IMR-90 (cell line): ENCODE data around the gene KNL1. TPM values are rescaled to one million over a fixed set of nuclear protein-coding genes. Genes with fewer than 3 reads are reported as not detected.

Experiments used
- ATAC-seq: fragments of 200-7000 bp; cut with Tn5 transposase; 2 replicates; pipeline ENCODE4 v1.9.1; 2020; ENCODE audit warnings: low read depth, mild to moderate bottlenecking, moderate library complexity
- BruUV-seq: library from RNA; stranded (reverse); fragments of 400-500 nt; replicated peaks from 2 replicates; lab custom pipeline; 2021; lab: Mats Ljungman, UMichigan
- CTCF ChIA-PET: fragments of 300-600 bp; formaldehyde crosslinking; extraction: SDS; loops from one replicate; lab custom pipeline; 2021; ENCODE audit warnings: antibody characterized with exemption; lab: Yijun Ruan, JAX
- POLR2A ChIA-PET: fragments of 300-600 bp; sonication (Branson Sonifier 250); formaldehyde crosslinking; loops from one replicate; lab custom pipeline; 2022; ENCODE audit warnings: antibody characterized with exemption; ENCODE audit not compliant: unreplicated experiment; lab: Charles Lee
- DNase-seq: peaks from one replicate; pipeline ENCODE4 v3.0.0; 2013
- H2AFZ ChIP-seq: replicated peaks from 2 replicates; pipeline ENCODE3; 2013; ENCODE audit warnings: low read length, mild to moderate bottlenecking; ENCODE audit not compliant: poor library complexity
- H2AK5ac ChIP-seq: 2 replicates; pipeline ENCODE4 v1.6.1; 2013; ENCODE audit warnings: low read depth, low read length, inconsistent platforms
- H2AK9ac ChIP-seq: replicated peaks from 2 replicates; pipeline ENCODE3; 2013; ENCODE audit warnings: mild to moderate bottlenecking, low read depth, low read length, moderate library complexity; ENCODE audit not compliant: poor library complexity
- H2BK120ac ChIP-seq: 2 replicates; pipeline ENCODE4 v1.6.1; 2013; ENCODE audit warnings: low read depth, low read length, inconsistent platforms
- H2BK15ac ChIP-seq: 3 replicates; pipeline ENCODE4 v1.6.1; 2013; ENCODE audit warnings: low read depth, low read length, inconsistent platforms
- H2BK20ac ChIP-seq: 2 replicates; pipeline ENCODE4 v1.6.1; 2013; ENCODE audit warnings: low read depth, mild to moderate bottlenecking, inconsistent platforms, low read length, moderate library complexity
- H2BK5ac ChIP-seq: 2 replicates; pipeline ENCODE4 v1.6.1; 2013; ENCODE audit warnings: mild to moderate bottlenecking, low read depth, low read length, inconsistent platforms; ENCODE audit not compliant: poor library complexity, severe bottlenecking
- H3K14ac ChIP-seq: replicated peaks from 2 replicates; pipeline ENCODE4 v1.6.1; 2013; ENCODE audit warnings: low read depth, low read length, inconsistent platforms
- H3K18ac ChIP-seq: 2 replicates; pipeline ENCODE4 v1.6.1; 2013; ENCODE audit warnings: low read depth, low read length, control low read depth
- H3K23ac ChIP-seq: 2 replicates; pipeline ENCODE4 v1.6.1; 2013; ENCODE audit warnings: low read depth, low read length, inconsistent platforms
- H3K27ac ChIP-seq: 2 replicates; pipeline ENCODE4 v1.5.1; 2013; ENCODE audit warnings: mild to moderate bottlenecking, control low read depth, low read length; ENCODE audit not compliant: insufficient read depth
- H3K27me3 ChIP-seq: 2 replicates; pipeline ENCODE4 v1.6.1; 2013; ENCODE audit warnings: low read length; ENCODE audit not compliant: control insufficient read depth, insufficient read depth
- H3K36me3 ChIP-seq: 2 replicates; pipeline ENCODE4 v1.6.1; 2013; ENCODE audit warnings: low read length, mixed read lengths; ENCODE audit not compliant: control insufficient read depth, insufficient read depth
- H3K4ac ChIP-seq: 2 replicates; pipeline ENCODE4 v1.6.1; 2013; ENCODE audit warnings: low read depth, low read length, inconsistent platforms
- H3K4me1 ChIP-seq: 2 replicates; pipeline ENCODE4 v1.6.1; 2013; ENCODE audit warnings: low read length, mixed read lengths; ENCODE audit not compliant: control insufficient read depth, insufficient read depth
- H3K4me2 ChIP-seq: 2 replicates; pipeline ENCODE4 v1.6.1; 2013; ENCODE audit warnings: low read depth, mild to moderate bottlenecking, control low read depth, low read length, moderate library complexity
- H3K4me3 ChIP-seq: 2 replicates; pipeline ENCODE4 v1.5.1; 2013; ENCODE audit warnings: low read depth, mild to moderate bottlenecking, control low read depth, low read length, moderate library complexity; ENCODE audit not compliant: insufficient read depth
- H3K56ac ChIP-seq: 2 replicates; pipeline ENCODE4 v1.6.1; 2013; ENCODE audit warnings: low read length, inconsistent platforms; ENCODE audit not compliant: insufficient read depth; ENCODE audit errors: extremely low read depth
- H3K79me1 ChIP-seq, 2 experiments: 2 replicates each; pipeline ENCODE4 v1.6.1; 2013; ENCODE audit warnings: low read length in 2 of 2, inconsistent platforms in 1 of 2, low read depth in 1 of 2
- H3K9ac ChIP-seq: 2 replicates; pipeline ENCODE4 v1.6.1; 2013; ENCODE audit warnings: low read depth, low read length, control low read depth
- H3K9me1 ChIP-seq: 2 replicates; pipeline ENCODE4 v1.6.1; 2013; ENCODE audit warnings: low read length, inconsistent platforms; ENCODE audit not compliant: insufficient read depth
- H3K9me3 ChIP-seq: 2 replicates; pipeline ENCODE4 v1.6.1; 2013; ENCODE audit warnings: low read length; ENCODE audit not compliant: control insufficient read depth, insufficient read depth
- H4K20me1 ChIP-seq: 2 replicates; pipeline ENCODE4 v1.6.1; 2013; ENCODE audit warnings: low read length, inconsistent platforms; ENCODE audit not compliant: insufficient read depth
- H4K5ac ChIP-seq: 2 replicates; pipeline ENCODE4 v1.6.1; 2013; ENCODE audit warnings: mild to moderate bottlenecking, low read depth, low read length, control low read depth
- H4K8ac ChIP-seq, 2 experiments: 2 replicates each; pipeline ENCODE4 v1.6.1; 2013; ENCODE audit warnings: low read depth in 2 of 2, low read length in 2 of 2, control low read depth in 1 of 2, inconsistent platforms in 1 of 2
- H4K91ac ChIP-seq: 2 replicates; pipeline ENCODE4 v1.6.1; 2013; ENCODE audit warnings: low read depth, low read length, inconsistent platforms; ENCODE audit not compliant: insufficient read depth
- BHLHE40 ChIP-seq: fragments of 150-350 bp; IDR thresholded peaks from 2 replicates; pipeline ENCODE4 v1.6.1; 2016; ENCODE audit warnings: mild to moderate bottlenecking, low read depth, low read length
- CEBPB ChIP-seq: IDR thresholded peaks from 2 replicates; pipeline ENCODE4 v1.6.1; 2012; ENCODE audit warnings: low read depth, low read length, improper control_type of control experiment
- CHD1 ChIP-seq: IDR thresholded peaks from 2 replicates; pipeline ENCODE4 v1.6.1; 2012; ENCODE audit warnings: low read depth, low read length, improper control_type of control experiment
- CTCF ChIP-seq: conservative IDR thresholded peaks from 2 replicates; pipeline ENCODE4 v1.5.1; 2012; ENCODE audit warnings: mild to moderate bottlenecking, low read depth, low read length, improper control_type of control experiment
- FOS ChIP-seq: fragments of 150-350 bp; IDR thresholded peaks from 2 replicates; pipeline ENCODE4 v1.6.1; 2016; ENCODE audit warnings: low read depth, low read length
- MAZ ChIP-seq: IDR thresholded peaks from 2 replicates; pipeline ENCODE4 v1.6.1; 2012; ENCODE audit warnings: low read depth, mild to moderate bottlenecking, low read length, improper control_type of control experiment, moderate library complexity, borderline replicate concordance
- MXI1 ChIP-seq: IDR thresholded peaks from 2 replicates; pipeline ENCODE4 v1.6.1; 2012; ENCODE audit warnings: low read depth, mild to moderate bottlenecking, low read length, moderate library complexity, borderline replicate concordance
- RAD21 ChIP-seq: IDR thresholded peaks from 2 replicates; pipeline ENCODE4 v1.6.1; 2012; ENCODE audit warnings: low read length, improper control_type of control experiment
- RCOR1 ChIP-seq: IDR thresholded peaks from 2 replicates; pipeline ENCODE4 v1.6.1; 2012; ENCODE audit warnings: mild to moderate bottlenecking, low read length, improper control_type of control experiment; ENCODE audit not compliant: insufficient replicate concordance
- RFX5 ChIP-seq: IDR thresholded peaks from 2 replicates; pipeline ENCODE4 v1.8.0; 2012; ENCODE audit warnings: low read depth, mild to moderate bottlenecking, low read length, moderate library complexity
- SMC3 ChIP-seq: fragments of 150-350 bp; IDR thresholded peaks from 2 replicates; pipeline ENCODE4 v1.6.1; 2016; ENCODE audit warnings: low read depth, mild to moderate bottlenecking, antibody characterized with exemption, low read length, moderate library complexity
- USF2 ChIP-seq: fragments of 150-350 bp; IDR thresholded peaks from 2 replicates; pipeline ENCODE4 v1.6.1; 2017; ENCODE audit warnings: mild to moderate bottlenecking, antibody characterized with exemption, low read length, low read depth
- WGBS, 2 experiments: methylation state at CpG; one replicate each; pipeline versions ENCODE4 v1.1.5 to v1.1.7; 2013; ENCODE audit warnings: missing lambda C conversion rate in 2 of 2; ENCODE audit not compliant: insufficient read length in 1 of 2; ENCODE audit errors: extremely low coverage in 2 of 2; 5-methylcytosine and 5-hydroxymethylcytosine counted together
- dilution Hi-C: fragments of 300-500 bp; cut with HindIII; formaldehyde crosslinking; loops from one replicate; pipeline ENCODE4 v1.14.3; 2018; ENCODE audit warnings: low sequenced_read_pairs; ENCODE audit not compliant: unreplicated experiment
- in situ Hi-C: fragments of 300-500 bp; cut with MboI; formaldehyde crosslinking; loops from 3 replicates; pipeline ENCODE4 v1.14.3; 2019; ENCODE audit warnings: low sequenced_read_pairs, inconsistent platforms, mixed read lengths
- intact Hi-C: fragments of 100-400 bp; cut with micrococcal nuclease; formaldehyde crosslinking; loops from 2 replicates; pipeline ENCODE4 v1.10.0; 2022
- polyA plus RNA-seq, 3 experiments: library from polyadenylated mRNA; depleted of rRNA; stranded (reverse); fragments of >200 nt; gene quantifications; 2 replicates each; pipeline ENCODE4 v1.2.3, GENCODE V29; 2012; ENCODE audit warnings: low replicate concordance in 1 of 3
- total RNA-seq: library from RNA; depleted of rRNA; stranded (reverse); fragments of >200 nt; gene quantifications from 2 replicates; pipeline ENCODE4 v1.2.3, GENCODE V29; 2012
- TF ChIP-seq, protein P1 (sequence below): fragments of 150-350 bp; IDR thresholded peaks from 2 replicates; pipeline ENCODE4 v1.6.1; 2016; ENCODE audit warnings: low read depth, mild to moderate bottlenecking, low read length, moderate library complexity, borderline replicate concordance

The KNL1 gene
- total and polyA plus RNA-seq, 2 of the 4 experiments (the other 2 are of a cell fraction) = 3.1 to 25.1 TPM

GRCh38 chr15:40696228-40696627, 102.2 kb downstream of the KNL1 start:
- peaks cover 3% of the 10 kb centered on the region; the same call in 1 of the 2 replicates for H4K20me1 ChIP-seq
- no peaks in the 10 kb centered on the region for H3K27me3 ChIP-seq
- in situ Hi-C loops (no loop called here), intact Hi-C loops (no loop called here), dilution Hi-C loops (no loop called here)
- H3K4me1 ChIP-seq = peaks cover 4% of the 10 kb centered on the region; the same call in 1 of the 2 replicates
- no peak overlapping the region for H2BK20ac ChIP-seq
- H2AK5ac ChIP-seq = no peak overlapping the region
- no peak overlapping the region for H2BK5ac ChIP-seq
- 0 out of 2 replicates have a peak overlapping the region, but pooled peaks have one; percentile 4 for H3K23ac ChIP-seq
- peaks cover 20 to 36% of the 10 kb centered on the region in 2 experiments for H3K79me1 ChIP-seq
- peaks cover 7% of the 10 kb centered on the region for H3K36me3 ChIP-seq
- H3K18ac ChIP-seq = no peak overlapping the region
- no peak overlapping the region for H2AK9ac ChIP-seq
- WGBS, 2 experiments = no CpG with 5 or more reads among the region's 11 CpGs
- no peak overlapping the region for H3K9ac ChIP-seq
- TF ChIP-seq RAD21 (no peak), FOS (no peak), MAZ (no peak), USF2 (no peak), CEBPB (no peak), SMC3 (no peak), RFX5 (no peak), CHD1 (no peak), RCOR1 (no peak), MXI1 (no peak), CTCF (no peak), BHLHE40 (no peak)
- TF ChIP-seq, protein P1, sequence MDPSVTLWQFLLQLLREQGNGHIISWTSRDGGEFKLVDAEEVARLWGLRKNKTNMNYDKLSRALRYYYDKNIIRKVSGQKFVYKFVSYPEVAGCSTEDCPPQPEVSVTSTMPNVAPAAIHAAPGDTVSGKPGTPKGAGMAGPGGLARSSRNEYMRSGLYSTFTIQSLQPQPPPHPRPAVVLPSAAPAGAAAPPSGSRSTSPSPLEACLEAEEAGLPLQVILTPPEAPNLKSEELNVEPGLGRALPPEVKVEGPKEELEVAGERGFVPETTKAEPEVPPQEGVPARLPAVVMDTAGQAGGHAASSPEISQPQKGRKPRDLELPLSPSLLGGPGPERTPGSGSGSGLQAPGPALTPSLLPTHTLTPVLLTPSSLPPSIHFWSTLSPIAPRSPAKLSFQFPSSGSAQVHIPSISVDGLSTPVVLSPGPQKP = no peak
- H2BK15ac ChIP-seq = no peak overlapping the region
- no peak overlapping the region for H2BK120ac ChIP-seq
- H3K56ac ChIP-seq = no peak overlapping the region
- POLR2A ChIA-PET = no interaction called here
- ATAC-seq (no peak), DNase-seq (no peak)
- 0 out of 2 replicates have a peak overlapping the region, but pooled peaks have one; percentile 49 for H4K5ac ChIP-seq
- peak overlapping the region in 1 of 2 experiments; percentile 58; a peak in 1 of 4 replicates for H4K8ac ChIP-seq
- peak overlapping the region; percentile 80; the same call in 1 of the 2 replicates for H3K4me3 ChIP-seq
- no peak overlapping the region for H3K27ac ChIP-seq
- no peaks in the 10 kb centered on the region for H3K9me1 ChIP-seq
- H3K9me3 ChIP-seq = no peaks in the 10 kb centered on the region
- CTCF ChIA-PET = interaction anchor here (0.6 kb wide), 1 partner anchor 98 kb away, joined by 4 read pairs; no protein-coding TSS in a partner anchor
- H3K4ac ChIP-seq = no peak overlapping the region
- no peak overlapping the region for H3K14ac ChIP-seq
- no peak overlapping the region for H4K91ac ChIP-seq
- H2AFZ ChIP-seq = peak overlapping the region; percentile 91
- peak overlapping the region; percentile 98 for H3K4me2 ChIP-seq
- BruUV-seq = no TSS peak
